Femur (tissue), 1 donor: ENCODE results near the gene RBBP5.

Experiments
- DNase-seq: peaks from one replicate; pipeline ENCODE4 v3.0.0-alpha.2; 2017

The RBBP5 gene

DNA sequence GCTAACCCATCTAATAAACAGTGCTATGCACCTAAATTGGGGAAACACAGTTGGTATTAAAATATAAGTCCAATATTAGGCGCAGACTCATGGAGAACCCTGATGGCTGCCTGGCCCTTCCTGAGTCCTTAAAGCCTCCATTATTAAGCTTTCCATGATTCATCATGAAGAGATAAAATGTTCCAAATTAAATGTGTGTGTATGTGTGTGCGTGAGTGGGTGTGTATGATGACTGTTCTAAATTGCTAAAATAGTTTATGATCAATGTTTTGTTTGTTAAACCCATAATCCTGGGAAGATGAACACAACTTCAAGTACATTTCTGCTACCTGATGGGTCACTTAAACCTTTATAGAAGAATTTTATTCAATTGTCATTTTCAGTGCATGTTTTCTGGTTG, 6.3 kb upstream of the RBBP5 start:
- no peak for DNase-seq

DNA sequence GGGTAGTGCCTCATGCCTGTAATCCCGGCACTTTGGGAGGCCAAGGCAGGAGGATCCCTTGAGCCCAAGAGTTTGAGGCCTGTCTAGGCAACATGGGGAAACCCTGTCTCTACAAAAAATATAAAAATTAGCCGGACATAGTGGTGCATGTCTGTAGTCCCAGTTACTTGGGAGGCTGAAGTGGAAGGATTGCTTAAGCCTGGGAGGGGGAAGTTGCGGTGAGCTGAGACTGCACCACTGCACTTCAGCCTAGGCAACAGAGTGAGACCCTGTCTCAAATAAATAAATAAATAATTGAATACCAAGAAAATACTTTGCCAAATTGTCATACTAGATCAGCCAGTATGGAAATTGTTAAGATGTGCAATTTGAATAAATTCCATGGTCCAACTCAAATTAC, 5.9 kb upstream of the RBBP5 start:
- no peak for DNase-seq

DNA sequence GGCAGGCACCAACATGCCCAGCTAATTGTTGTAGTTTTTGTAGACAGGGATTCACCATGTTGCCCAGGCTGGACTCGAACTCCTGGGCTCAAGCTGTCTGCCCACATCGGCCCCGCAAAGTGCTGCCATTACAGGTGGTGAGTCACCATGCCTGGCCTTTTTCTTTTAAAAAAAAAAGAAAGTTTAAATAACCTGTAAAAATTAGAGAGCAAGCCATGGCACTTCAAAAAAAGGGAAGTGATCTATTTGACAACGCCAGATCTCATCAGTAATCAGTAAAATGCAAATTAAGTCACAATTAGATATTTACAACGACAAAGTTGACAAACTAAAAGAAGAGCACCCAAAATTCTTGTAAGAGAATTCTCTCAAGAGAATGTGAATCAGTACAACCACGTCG, 2.9 kb upstream of the RBBP5 start:
- DNase-seq: no peak

DNA sequence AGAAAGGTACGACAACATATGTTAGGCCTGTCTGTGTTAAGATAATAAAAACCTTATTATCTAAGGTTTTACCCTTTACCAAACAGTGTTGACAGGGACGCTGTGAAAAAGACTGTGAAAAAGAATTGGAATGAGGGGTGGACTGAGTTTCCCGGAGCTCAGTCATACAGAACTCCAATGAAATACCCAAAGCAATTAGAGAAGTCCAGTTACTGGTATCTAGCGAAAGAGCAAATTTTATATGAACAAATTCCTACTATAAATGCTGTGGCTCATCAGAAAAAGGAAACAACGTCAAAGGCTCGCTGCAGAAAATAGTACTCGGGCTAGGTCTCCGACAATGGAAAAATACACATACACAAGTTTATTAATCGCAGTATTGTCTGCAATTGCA, 708 bp upstream of the RBBP5 start:
- no peak for DNase-seq

DNA sequence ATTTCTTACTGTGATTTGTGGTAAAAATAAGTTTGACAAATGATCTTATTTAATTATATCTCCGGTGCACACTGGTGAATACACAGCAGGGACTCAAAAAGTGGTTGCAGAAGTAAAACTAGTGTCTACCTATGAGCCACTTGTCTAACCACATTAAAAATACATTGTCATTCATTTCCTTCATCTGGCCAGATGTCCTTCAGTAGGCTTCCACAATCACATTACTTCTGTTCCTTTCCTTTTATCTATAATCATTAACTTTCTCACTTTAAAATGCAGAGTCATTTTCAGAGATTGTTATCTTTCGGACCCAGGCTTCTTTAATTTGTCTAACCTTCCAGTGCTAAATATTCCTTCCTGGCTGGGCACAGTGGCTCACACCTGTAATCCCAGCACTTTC, 3.0 kb downstream of the RBBP5 start:
- no peak for DNase-seq

DNA sequence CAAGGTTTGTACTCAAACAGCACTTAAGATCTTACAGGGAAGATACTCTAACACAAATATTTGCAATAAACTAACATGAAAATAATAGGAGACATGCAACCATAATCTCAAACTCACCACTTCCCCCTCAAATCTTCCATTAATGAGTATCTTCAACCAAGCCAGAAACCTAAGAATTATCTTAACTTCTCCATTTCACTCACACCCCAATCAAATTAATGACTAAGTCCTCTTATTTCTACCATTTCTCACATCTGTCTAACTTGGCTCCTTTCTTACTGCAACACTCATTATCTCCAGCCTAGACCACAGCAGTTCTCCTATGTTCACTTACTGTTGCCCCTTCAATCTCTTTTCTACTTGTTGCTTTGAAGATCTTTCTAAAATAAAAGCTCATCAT, 10.4 kb downstream of the RBBP5 start:
- no peak for DNase-seq

DNA sequence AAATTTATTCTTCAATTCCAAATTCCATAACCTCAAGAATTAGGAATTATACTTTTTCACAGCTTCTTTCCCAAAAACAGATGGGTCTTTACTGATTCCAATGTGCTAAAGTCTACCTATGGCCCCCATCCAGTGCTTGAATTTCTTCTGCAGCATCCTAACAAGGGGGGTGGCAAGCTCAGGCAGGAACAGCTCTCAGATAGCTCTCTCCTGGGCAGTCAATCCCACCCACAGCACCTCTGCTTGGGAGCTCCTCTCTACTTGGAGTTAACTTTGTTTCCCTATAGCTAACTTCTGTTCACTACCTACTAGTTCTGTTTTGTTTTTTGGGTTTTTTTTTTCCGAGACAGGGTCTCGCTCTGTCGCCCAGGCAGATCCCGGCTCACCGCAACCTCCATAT, 12.1 kb downstream of the RBBP5 start:
- no peak for DNase-seq

DNA sequence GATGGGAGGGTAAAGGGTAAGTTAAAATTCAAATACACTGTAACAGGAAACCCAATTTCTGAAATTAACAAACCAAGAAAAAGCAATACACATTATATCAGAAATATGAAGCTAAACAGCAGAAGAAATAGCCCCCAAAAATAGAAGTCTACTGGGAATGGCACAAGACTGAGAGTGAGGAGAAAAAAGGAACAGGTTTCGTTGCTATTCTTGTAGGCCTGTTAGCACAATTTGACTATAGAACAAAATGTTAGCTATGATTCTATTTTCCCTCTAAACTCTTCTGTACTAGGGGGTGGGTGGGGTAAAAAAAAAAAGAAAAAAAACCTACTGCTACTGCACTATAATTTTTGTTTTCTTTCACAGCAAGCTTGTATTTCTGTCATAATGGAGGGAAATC, 12.5 kb downstream of the RBBP5 start:
- no peak for DNase-seq

DNA sequence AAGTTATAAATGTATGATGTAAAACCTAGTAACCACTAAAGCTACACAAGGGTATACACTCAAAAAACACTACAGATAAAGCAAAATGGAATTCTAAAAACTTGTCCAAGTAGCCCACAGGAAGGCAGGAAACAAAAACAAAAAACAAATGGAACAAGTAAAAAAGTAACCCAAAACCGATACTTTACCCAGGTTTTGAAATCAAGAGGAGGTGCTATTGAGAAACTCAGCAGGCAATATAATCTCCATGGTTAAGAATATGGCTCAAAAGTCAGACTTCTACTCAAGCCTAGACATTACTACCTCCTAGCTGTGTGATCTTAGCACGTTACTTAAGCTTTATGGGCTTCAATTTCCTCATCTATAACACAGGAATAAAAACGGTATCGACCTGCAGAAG, 13.3 kb downstream of the RBBP5 start:
- DNase-seq: no peak

DNA sequence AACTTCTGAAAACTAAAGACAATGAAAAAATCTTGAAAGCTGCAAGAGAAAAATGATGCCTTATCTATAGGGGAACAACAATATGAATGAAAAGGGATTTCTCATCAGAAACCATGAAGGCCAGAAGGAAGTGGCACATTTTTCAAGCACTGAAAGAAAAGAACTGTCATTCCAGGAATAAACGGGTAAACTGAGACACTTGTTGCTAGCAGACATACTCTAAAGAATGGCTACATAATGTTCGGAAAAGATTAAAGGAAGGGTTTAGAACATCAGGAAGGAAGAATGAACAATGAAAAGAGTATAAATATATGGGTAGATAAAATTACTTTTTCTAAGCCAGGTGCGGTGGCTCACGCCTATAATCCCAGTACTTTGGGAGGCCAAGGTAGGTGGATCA, 14.5 kb downstream of the RBBP5 start:
- no peak for DNase-seq

DNA sequence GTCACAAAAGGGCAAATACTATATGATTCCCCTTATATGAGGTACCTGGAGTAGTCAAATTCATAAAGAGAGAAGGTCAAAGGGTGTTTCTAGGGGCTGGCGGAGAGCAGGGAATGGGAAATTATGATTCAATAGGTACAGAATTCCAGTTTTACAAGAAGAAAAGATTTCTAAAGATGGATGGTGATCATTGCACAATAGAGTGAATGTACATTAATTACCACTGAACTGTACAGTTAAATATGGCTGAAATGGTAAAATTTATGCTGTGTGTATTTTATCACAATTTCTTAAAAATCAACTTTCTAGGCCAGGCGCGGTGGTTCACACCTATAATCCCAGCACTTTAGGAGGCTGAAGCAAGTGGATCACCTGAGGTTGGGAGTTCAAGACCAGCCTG, 19.4 kb downstream of the RBBP5 start:
- DNase-seq: no peak

DNA sequence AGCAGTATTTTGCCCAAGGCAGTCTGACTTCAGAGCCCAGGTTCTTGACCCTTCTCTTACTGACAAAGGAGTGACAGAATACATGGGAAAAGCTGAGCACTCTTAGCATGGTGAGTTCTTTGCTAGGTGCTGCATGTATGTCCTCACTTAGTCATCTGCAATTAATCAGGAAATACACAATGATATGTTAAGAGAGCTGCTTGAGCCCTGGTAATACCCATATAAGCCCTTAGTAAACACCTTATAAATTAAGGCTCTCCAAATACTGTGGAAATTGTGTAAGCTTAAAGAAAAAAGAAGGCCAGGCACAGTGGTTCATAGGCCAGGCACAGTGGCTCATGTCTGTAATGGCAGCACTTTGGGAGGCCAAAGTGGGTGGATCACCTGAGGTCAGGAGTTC, 23.5 kb downstream of the RBBP5 start:
- no peak for DNase-seq

DNA sequence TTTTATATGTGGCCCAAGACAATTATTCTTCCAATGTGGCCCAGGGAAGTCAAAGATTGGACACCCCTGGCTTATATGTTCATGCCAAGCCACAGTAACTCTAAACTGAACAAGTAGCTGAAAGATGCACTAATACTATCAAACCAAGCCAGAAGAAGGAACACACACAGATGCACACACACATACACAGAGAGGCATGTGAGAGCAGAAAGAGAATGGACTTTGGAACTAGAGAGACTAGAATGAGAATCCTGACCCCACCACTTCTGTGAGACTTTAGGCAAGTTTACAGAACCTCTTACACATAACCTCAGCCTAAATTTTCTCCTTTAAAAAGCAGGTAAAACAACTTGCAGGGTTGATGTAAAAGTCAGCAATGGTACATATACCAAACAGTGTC, 26.4 kb downstream of the RBBP5 start:
- DNase-seq: no peak

DNA sequence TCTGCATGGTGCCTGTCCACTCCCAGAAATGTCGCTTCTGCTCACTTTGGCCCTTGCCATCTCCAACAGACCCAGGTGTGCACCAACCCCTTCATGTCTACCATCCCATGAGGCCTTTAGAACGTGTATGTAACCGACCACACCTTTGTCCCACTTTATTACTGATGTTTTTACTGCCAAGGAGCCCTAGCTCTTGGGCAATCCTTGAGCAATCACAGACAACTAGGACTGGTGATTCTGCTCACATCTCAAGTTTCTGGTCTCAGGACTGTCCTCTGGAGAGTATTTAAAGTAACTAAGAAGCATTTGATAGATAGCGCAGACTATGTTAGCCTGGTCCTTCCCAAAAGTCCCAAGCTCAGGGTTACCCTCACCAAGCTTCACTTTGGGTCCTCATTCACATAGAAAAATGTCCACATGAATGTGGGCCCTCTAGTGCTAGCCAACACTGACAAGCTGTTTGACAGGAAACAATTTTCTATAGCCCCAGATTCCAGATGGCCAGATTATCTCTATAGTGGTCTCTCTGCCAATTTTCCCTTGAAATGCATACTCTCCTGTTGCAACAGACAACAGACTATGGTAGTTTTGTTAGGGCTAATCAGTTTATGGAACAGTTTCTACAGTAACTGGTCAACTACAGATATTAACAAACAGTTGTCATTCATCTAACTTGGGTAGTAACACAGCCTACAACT, 30.6 kb downstream of the RBBP5 start:
- no peak for DNase-seq

DNA sequence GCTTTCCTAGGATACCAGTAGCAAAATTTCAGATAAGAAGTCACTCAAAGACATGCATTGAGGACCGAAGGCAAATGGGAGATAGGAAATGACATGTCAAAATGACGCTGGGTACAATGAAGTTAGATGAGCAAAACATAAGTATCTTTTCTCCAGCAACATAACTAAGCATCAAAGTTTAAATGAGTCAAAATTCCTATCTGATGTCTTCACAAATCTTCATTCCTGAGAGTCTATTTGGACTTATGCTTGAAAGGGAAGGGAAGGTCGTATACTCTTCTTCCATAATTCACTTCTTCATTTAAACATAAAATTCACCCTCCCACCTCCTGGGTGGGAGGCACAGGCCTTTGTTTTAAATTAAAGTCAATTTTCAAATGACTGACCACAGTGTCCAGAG, 33.4 kb downstream of the RBBP5 start:
- no peak for DNase-seq

DNA sequence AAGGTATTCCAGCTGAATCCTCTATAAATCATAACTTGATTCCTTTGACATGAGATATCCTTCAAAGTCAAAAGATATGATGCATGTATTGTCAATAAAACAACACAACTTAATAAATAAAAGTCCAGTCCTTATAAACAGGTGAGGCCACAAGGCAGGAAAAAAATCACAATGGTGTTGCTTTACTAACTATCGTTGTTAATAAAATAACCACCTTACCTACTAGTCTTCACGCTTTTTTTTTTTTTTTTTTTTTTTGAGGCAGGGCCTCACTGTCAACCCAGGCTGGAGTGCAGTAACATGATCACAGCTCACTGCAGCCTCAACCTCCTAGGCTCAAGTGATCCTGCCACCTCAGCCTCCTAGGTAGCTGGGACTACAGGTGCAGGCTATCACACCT, 37.4 kb downstream of the RBBP5 start, which contains the start of gene TMEM81:
TMEM81 (minus strand) TSS at position 101 of the 400 bp plus-strand sequence. CDS start 140 bp downstream, outside the sequence.
- DNase-seq: no peak

DNA sequence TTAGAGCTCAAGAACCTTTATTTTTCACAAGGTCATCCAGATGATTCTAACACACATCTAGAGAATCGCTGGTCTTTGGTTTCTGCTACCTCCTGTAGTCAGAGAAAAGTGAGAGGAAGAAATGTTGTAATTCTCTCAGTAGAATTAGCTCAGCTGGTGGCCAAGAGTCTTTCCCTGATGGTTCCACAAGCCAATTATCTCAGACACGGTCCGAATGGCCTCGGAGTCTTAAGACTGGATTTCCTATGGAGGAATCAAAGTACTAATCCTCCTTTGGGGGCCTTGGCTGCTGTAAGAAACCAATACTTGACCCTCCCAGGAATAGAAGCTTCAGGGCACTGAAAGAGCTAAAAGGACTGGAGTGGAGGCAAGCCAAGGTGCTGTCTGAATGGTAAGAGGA, 39.3 kb downstream of the RBBP5 start:
- no peak for DNase-seq

DNA sequence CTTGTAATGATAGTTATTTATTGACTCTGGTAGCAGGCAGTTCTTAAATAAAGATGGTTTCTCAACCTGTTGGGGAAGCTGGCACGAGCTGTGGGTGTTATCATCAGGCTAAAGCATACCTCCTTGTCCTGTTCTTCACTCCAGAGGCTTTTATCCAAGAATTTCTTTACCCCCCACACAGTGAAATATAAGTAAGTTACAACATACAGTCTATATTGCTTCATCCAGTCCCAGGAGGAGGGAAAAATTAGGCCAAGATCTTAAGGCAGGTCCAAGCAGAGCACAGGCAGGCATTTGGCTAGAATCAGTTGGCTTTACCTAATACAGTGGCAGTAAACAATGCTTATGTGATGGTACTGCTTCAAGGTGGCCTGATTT, 43.9 kb downstream of the RBBP5 start:
- no peak for DNase-seq

DNA sequence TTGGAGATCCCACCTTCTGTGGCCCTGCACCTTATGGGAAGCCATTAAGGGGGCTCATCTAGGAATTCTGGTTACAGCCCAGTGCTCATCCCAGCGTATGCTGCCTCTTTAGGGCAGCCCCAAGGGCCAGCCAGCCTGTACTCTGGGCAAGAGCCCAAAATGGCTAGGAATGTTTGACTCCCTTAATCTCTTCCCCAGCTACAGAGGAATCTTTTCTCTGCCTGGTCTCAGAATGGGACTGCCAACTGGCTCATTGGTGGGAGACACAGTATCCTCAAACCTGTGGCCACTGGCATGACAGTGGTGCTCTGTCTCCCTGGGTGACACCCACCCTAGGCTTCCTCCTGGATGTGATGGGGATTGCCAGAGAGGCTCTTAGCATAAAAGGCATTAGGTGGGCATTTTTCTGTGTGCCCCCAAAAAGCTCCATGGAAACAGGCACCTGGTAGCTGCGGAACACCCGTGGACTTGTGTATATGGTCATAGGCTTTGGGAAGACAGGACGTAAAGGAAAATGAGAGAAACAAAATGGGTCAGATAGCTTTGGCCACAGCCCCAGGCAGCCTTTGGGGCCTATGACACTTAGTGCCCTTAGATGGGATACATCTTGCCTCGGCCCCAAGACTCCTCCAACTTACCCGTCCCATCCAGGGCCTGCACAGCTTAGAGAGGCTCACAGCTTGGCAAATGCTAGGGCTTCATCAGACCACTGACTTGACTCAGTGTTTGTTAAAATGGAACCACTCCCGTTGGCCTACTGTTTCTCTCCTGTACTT, 44.4 kb downstream of the RBBP5 start:
- DNase-seq: no peak

DNA sequence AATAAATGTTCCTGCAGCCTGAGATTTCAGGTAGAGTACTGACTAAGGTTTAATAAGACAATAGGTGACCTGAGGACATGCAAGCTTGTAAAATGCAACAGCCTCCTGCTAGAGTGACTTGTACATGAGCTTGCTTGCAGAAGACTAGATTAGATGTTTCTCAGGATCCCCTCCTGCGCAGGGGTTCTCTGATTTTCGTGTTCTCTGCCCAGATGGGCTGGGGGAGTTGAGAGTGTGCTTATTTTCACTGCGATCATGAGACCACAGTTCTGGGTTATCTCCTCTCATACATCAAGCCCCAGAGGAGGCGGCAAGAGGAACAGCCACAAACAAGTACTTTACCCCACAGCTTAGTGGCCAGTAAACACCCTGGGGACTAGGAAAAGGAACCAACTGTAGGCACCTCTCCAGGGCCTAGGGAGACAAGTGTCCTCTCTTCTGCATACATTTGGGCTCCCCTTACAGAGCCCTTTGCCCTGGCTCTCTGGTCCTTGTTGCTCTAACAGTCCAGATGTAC, 45.5 kb downstream of the RBBP5 start:
- no peak for DNase-seq

DNA sequence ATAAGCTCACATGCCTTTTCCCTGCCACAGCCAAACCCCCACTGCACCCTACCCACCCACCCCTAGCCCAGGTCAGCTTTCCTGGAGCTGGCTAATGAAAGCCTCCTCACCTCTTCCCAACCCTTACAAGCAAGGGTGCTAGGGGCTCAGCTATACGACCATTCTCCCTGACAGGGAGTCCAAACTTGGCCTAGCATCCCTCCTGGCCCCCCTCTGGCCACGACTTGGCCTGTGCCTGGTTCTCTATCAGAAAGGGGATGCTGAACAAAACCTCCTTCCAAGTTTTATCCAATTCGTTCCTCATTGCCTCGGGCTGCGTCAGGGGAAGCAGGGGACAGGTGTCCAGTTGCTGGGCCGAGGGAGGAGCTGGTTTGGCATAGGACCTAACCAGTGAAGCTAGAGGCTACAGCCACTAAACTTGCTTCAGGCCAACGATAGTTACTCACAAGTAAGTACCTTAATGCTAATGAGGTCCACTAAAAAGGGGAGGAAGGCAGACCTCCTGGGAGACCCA, 46.1 kb downstream of the RBBP5 start:
- no peak for DNase-seq

DNA sequence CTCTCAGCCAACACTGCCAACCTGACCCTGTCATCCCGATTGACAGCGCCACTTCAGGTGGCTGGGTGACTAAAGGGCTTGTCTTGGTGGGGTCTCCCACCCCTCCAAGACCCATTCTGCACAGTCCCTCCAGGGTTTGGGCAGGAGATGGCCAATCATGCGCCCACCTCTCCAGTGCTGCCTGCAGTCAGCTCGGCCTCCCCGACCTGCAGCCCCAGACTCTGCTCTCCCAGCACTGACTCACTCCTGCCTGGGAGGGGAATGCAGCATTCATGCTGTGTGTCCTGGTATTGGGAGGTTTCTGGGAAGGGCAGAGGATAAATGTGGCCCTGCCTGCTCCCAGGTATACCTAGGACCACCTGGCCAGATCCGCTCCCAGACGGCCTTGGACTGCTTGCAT, 47.3 kb downstream of the RBBP5 start:
- DNase-seq: no peak

DNA sequence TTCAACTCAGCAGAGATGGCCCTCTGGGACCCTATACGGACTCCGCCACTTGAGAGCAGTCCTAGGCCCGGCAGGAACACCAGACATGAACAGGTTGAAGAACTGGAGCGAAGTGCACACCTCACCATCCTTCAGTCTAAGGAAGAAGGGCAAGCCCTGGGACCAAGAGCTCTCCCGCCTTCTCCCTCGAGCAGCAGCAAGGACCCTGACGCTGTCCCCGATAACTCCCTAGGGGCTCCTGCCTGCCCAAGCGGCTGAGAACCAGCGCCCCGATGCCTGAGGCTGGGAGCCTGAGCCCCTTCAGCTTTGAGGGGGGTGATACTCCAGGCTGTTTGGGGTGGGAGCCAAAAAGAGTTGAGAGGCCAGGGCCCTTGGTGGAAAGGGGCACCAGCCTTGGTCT, 47.7 kb downstream of the RBBP5 start:
- no peak for DNase-seq

DNA sequence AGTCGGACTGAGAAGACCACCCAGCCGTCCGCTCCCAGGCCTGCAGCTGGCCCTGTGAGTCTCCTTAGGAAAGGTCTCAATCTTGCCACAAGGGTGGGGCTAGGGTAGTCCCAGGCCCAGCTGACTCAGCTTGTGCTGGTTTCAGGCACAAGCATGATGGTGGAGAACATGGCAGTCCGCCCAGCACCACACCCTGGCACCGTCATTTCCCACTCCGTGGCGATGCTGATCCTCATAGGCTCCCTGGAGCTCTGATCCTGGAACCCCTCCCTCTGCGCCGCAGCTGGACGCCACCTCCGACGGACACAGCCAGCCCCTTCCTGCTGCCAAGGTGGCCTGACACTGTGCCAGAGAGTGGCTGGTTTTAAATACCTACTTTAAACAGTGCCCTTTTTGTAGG, 48.3 kb downstream of the RBBP5 start:
- peak; percentile 43 for DNase-seq
